Loucy (cell line): Measurements from ENCODE around the gene NUP85.

Experiments
- H2AFZ ChIP-seq: fragments of 200-600 bp; sonication (generic); 2 replicates; pipeline ENCODE4 v1.6.0; 2016; ENCODE audit warnings: antibody characterized with exemption, mild to moderate bottlenecking, low read length, moderate library complexity
- H3F3A ChIP-seq: fragments of 200-600 bp; 2 replicates; pipeline ENCODE4 v1.6.0; 2016; ENCODE audit warnings: antibody characterized with exemption, low read depth, mild to moderate bottlenecking
- H3K27me3 ChIP-seq: fragments of 200-600 bp; sonication (generic); 2 replicates; pipeline ENCODE4 v1.6.1; 2014; ENCODE audit warnings: low read length, mild to moderate bottlenecking; ENCODE audit not compliant: insufficient read depth, poor library complexity, severe bottlenecking
- H3K36me3 ChIP-seq: fragments of 200-600 bp; sonication (generic); 2 replicates; pipeline ENCODE4 v1.6.1; 2016; ENCODE audit warnings: low read length; ENCODE audit not compliant: insufficient read depth
- H3K4me1 ChIP-seq: fragments of 200-600 bp; sonication (generic); 2 replicates; pipeline ENCODE4 v1.5.1; 2014; ENCODE audit warnings: low read length, mild to moderate bottlenecking; ENCODE audit not compliant: insufficient read depth, poor library complexity, severe bottlenecking
- H3K4me2 ChIP-seq: fragments of 200-600 bp; sonication (generic); 2 replicates; pipeline ENCODE4 v1.6.0; 2014; ENCODE audit warnings: antibody characterized with exemption, low read length, low read depth, mild to moderate bottlenecking; ENCODE audit not compliant: poor library complexity, severe bottlenecking
- H3K4me3 ChIP-seq: fragments of 200-600 bp; sonication (generic); 2 replicates; pipeline ENCODE4 v1.5.1; 2014; ENCODE audit warnings: low read length, mild to moderate bottlenecking, mixed read lengths; ENCODE audit not compliant: poor library complexity, severe bottlenecking
- H3K79me2 ChIP-seq: fragments of 200-600 bp; sonication (generic); 2 replicates; pipeline ENCODE4 v1.6.1; 2014; ENCODE audit warnings: low read length; ENCODE audit not compliant: insufficient read depth
- H3K9ac ChIP-seq: fragments of 200-600 bp; sonication (generic); 2 replicates; pipeline ENCODE4 v1.6.0; 2014; ENCODE audit warnings: mild to moderate bottlenecking, low read depth, low read length, moderate library complexity; ENCODE audit not compliant: poor library complexity, severe bottlenecking
- H3K9me2 ChIP-seq: fragments of 200-600 bp; sonication (generic); replicated peaks from 2 replicates; pipeline ENCODE4 v1.6.1; 2016; ENCODE audit warnings: low read depth, low read length, mixed read lengths
- H3K9me3 ChIP-seq: fragments of 200-600 bp; sonication (generic); 2 replicates; pipeline ENCODE4 v1.6.1; 2014; ENCODE audit warnings: mild to moderate bottlenecking, antibody characterized with exemption, low read length, low read depth; ENCODE audit not compliant: insufficient read depth
- H4K20me1 ChIP-seq: fragments of 200-600 bp; sonication (generic); 2 replicates; pipeline ENCODE4 v1.6.0; 2014; ENCODE audit warnings: antibody characterized with exemption, low read length, mild to moderate bottlenecking; ENCODE audit not compliant: insufficient read depth, poor library complexity, severe bottlenecking
- EZH2phosphoT487 ChIP-seq: fragments of 200-600 bp; IDR thresholded peaks from 2 replicates; pipeline ENCODE4 v1.6.1; 2018; ENCODE audit warnings: antibody characterized with exemption, mild to moderate bottlenecking, moderate library complexity, borderline replicate concordance
- TF ChIP-seq, protein P1 (sequence below): fragments of 200-600 bp; sonication (generic); conservative IDR thresholded peaks from 2 replicates; pipeline ENCODE4 v1.5.1; 2014; ENCODE audit warnings: mild to moderate bottlenecking, antibody characterized with exemption, low read length

The NUP85 gene

DNA sequence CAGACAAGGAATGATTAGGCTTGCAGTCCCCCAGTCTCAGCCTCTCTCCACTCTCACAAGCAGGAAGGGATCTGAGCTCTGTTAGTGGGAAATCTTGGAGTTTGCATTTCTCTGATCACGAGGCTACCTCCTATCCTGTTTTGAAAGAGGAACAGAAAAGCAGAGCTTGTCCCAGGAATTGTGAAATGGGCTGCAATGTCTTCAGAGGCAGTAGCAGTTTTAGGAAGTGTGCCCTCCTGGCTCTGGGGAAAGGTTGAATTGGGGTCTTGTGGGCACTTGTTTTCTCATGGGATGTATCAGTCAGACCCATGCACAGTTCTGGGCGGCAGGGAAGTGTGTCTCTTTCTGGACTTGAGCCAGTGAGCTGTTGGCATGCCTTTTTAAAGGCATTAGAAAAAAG lies 22.8 kb downstream of the NUP85 start:
- no peak overlapping the region for H2AFZ ChIP-seq
- H3K4me1 ChIP-seq: no peaks in the 10 kb centered on the region
- no peak for TF ChIP-seq EZH2phosphoT487
- TF ChIP-seq, protein P1, sequence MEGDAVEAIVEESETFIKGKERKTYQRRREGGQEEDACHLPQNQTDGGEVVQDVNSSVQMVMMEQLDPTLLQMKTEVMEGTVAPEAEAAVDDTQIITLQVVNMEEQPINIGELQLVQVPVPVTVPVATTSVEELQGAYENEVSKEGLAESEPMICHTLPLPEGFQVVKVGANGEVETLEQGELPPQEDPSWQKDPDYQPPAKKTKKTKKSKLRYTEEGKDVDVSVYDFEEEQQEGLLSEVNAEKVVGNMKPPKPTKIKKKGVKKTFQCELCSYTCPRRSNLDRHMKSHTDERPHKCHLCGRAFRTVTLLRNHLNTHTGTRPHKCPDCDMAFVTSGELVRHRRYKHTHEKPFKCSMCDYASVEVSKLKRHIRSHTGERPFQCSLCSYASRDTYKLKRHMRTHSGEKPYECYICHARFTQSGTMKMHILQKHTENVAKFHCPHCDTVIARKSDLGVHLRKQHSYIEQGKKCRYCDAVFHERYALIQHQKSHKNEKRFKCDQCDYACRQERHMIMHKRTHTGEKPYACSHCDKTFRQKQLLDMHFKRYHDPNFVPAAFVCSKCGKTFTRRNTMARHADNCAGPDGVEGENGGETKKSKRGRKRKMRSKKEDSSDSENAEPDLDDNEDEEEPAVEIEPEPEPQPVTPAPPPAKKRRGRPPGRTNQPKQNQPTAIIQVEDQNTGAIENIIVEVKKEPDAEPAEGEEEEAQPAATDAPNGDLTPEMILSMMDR: no peak
- no peaks in the 10 kb centered on the region for H3K9me3 ChIP-seq
- H3K9ac ChIP-seq: no peak overlapping the region
- no peak overlapping the region for H3K4me2 ChIP-seq
- no peaks in the 10 kb centered on the region for H3K79me2 ChIP-seq
- no peaks in the 10 kb centered on the region for H3F3A ChIP-seq
- no peaks in the 10 kb centered on the region for H3K27me3 ChIP-seq
- no peak overlapping the region for H3K4me3 ChIP-seq
- no peaks in the 10 kb centered on the region for H3K9me2 ChIP-seq
- peaks cover 71% of the 10 kb centered on the region; the same call in 1 of the 2 replicates for H3K36me3 ChIP-seq
- no peaks in the 10 kb centered on the region for H4K20me1 ChIP-seq

DNA sequence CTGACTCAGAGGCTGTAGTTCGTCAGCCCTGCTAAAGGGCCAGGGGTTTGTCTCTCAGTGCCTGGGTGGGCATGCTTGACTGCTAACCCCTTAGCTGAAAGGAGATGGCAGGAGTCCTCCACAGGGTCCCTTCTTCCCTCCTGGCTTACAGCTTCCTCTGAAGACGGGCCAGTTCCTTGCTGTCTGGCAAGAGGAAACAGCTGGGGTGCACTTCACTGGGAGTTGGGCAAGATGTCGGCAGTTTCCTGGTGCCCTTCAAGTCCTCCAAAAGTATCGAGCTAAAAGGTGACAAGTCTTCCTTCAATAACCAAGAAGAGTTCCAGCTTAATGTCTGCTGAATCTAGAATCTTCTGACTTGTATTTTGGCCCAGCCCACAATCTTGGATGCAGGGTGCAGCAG lies 23.4 kb downstream of the NUP85 start:
- Histone ChIP-seq H3K79me2 (no peaks in the 10 kb centered on the region), H3F3A (no peaks in the 10 kb centered on the region), H3K4me3 (no peak overlapping the region), H4K20me1 (no peaks in the 10 kb centered on the region), H3K4me2 (no peak overlapping the region), H3K9ac (no peak overlapping the region), H3K27me3 (no peaks in the 10 kb centered on the region), H3K9me3 (no peaks in the 10 kb centered on the region), H3K9me2 (no peaks in the 10 kb centered on the region), H3K4me1 (no peaks in the 10 kb centered on the region), H2AFZ (no peak overlapping the region), H3K36me3 (peaks cover 71% of the 10 kb centered on the region; the same call in 1 of the 2 replicates)
- TF ChIP-seq, protein P1: no peak
- no peak for TF ChIP-seq EZH2phosphoT487

DNA sequence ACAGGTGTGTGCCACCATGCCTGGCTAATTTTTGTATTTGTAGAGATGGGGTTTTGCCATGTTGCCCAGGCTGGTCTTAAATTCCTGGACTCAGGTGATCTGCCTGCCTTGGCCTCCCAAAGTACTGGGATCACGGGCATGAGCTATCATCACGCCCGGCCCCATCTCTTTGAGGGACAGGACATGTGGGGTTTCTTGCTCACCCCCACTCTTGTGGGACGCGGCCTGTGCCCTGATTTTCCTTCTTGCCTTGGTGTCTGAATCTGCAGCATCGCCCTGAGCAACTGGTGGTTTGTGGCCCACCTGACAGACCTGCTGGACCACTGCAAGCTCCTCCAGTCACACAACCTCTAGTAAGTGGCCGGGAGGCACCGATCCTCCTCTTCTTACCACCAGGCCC lies 25.6 kb downstream of the NUP85 start:
- Histone ChIP-seq H3K4me1 (no peaks in the 10 kb centered on the region), H3K4me3 (no peak overlapping the region), H2AFZ (no peak overlapping the region), H3K9me3 (no peaks in the 10 kb centered on the region), H3K79me2 (no peaks in the 10 kb centered on the region), H3K4me2 (no peak overlapping the region), H3K36me3 (peaks cover 75% of the 10 kb centered on the region; the same call in 1 of the 2 replicates), H4K20me1 (no peaks in the 10 kb centered on the region), H3K27me3 (no peaks in the 10 kb centered on the region), H3K9me2 (no peaks in the 10 kb centered on the region), H3K9ac (no peak overlapping the region), H3F3A (no peaks in the 10 kb centered on the region)
- TF ChIP-seq EZH2phosphoT487: no peak
- TF ChIP-seq, protein P1: no peak
